ENCODE data around the gene MRPL55.

The MRPL55 gene

DNA sequence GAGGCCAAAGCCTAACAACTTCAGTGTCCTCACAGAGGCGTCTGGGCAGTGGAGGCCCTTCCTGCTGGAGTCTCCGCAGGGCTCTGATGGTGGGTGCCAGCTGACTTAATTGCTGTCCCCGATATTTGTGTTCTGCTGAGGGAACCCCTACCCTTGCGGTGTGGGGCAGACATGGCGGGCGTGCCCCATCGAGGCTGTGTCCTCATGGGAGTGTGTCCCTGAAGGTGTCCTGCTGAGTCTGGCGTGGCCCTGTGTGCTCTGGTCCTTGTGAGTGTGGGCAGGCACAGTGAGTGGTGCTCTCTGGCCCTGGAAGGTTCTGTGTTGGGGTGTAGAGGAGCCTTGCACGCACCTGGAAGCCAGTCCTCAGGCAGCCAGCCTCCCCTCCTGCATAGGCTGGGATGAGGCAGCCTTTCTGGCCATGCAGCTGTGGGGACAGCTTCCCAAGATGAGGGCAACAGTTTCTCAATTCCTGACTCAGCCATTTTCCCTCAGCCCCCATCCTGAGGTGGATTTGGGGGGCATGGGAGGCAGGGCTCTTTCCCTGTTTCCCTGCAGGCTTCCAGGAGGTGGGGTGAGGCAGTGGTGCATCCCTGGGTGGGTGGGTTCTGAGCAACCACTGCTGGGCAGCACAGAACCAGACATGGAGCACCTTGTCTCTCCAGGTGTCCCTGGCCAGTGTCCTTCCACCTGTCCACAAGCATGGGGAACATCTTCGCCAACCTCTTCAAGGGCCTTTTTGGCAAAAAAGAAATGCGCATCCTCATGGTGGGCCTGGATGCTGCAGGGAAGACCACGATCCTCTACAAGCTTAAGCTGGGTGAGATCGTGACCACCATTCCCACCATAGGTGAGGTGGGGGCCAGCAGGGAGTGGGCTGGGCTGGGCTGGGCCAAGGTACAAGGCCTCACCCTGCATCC, 12.4 kb downstream of the MRPL55 start:
- DNase-seq (ENCODE audit: low read depth in 1 of 2, low spot score in 1 of 2), result no peak

GRCh38 chr1:228095938-228096337, 13.2 kb downstream of the MRPL55 start:
- no peak overlapping the region for H3K4me3 ChIP-seq (replicated peaks; ENCODE audit: insufficient read depth, low read length)
- no peak for TF ChIP-seq POLR2AphosphoS5 (IDR thresholded peaks at IDR 0.05; ENCODE audit: low read depth)
- no peak for TF ChIP-seq GABPA (IDR thresholded peaks at IDR 0.05; ENCODE audit: low read depth)
- no peak for TF ChIP-seq SPI1 (IDR thresholded peaks at IDR 0.05; ENCODE audit: borderline replicate concordance, low read depth)
- TF ChIP-seq, protein P1, sequence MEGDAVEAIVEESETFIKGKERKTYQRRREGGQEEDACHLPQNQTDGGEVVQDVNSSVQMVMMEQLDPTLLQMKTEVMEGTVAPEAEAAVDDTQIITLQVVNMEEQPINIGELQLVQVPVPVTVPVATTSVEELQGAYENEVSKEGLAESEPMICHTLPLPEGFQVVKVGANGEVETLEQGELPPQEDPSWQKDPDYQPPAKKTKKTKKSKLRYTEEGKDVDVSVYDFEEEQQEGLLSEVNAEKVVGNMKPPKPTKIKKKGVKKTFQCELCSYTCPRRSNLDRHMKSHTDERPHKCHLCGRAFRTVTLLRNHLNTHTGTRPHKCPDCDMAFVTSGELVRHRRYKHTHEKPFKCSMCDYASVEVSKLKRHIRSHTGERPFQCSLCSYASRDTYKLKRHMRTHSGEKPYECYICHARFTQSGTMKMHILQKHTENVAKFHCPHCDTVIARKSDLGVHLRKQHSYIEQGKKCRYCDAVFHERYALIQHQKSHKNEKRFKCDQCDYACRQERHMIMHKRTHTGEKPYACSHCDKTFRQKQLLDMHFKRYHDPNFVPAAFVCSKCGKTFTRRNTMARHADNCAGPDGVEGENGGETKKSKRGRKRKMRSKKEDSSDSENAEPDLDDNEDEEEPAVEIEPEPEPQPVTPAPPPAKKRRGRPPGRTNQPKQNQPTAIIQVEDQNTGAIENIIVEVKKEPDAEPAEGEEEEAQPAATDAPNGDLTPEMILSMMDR (IDR thresholded peaks at IDR 0.05; ENCODE audit: insufficient read depth, low read length), result no peak
- no peak for TF ChIP-seq REST (IDR thresholded peaks at IDR 0.05; ENCODE audit: insufficient replicate concordance, low read depth)
- no peak for DNase-seq (ENCODE audit: low read depth in 1 of 2, low spot score in 1 of 2)
- no peak overlapping the region for H3K27ac ChIP-seq (replicated peaks)
- no peaks in the 10 kb centered on the region for H3K27me3 ChIP-seq (ENCODE audit: insufficient read depth, poor library complexity, severe bottlenecking)

More for the DNA sequence above, 12.4 kb downstream of the MRPL55 start:
- Histone ChIP-seq H3K4me3 (replicated peaks; ENCODE audit: insufficient read depth, low read length) (no peak overlapping the region), H3K27ac (replicated peaks) (no peak overlapping the region), H3K27me3 (ENCODE audit: insufficient read depth, poor library complexity, severe bottlenecking) (no peaks in the 10 kb centered on the region)
- TF ChIP-seq POLR2AphosphoS5 (IDR thresholded peaks at IDR 0.05; ENCODE audit: low read depth), result no peak
- no peak for TF ChIP-seq SPI1 (IDR thresholded peaks at IDR 0.05; ENCODE audit: borderline replicate concordance, low read depth)
- TF ChIP-seq GABPA (IDR thresholded peaks at IDR 0.05; ENCODE audit: low read depth), result no peak
- TF ChIP-seq REST (IDR thresholded peaks at IDR 0.05; ENCODE audit: insufficient replicate concordance, low read depth), result no peak
- TF ChIP-seq, protein P1 (IDR thresholded peaks at IDR 0.05; ENCODE audit: insufficient read depth, low read length), result no peak

- no peak for TF ChIP-seq GABPA (IDR thresholded peaks at IDR 0.05; ENCODE audit: low read depth)
- TF ChIP-seq SPI1 (IDR thresholded peaks at IDR 0.05; ENCODE audit: borderline replicate concordance, low read depth), result no peak
- no peak for TF ChIP-seq POLR2AphosphoS5 (IDR thresholded peaks at IDR 0.05; ENCODE audit: low read depth)
- Histone ChIP-seq H3K27ac (replicated peaks) (no peak overlapping the region), H3K27me3 (ENCODE audit: insufficient read depth, poor library complexity, severe bottlenecking) (no peaks in the 10 kb centered on the region), H3K4me3 (replicated peaks; ENCODE audit: insufficient read depth, low read length) (no peak overlapping the region)
- no peak for DNase-seq (ENCODE audit: low read depth in 1 of 2, low spot score in 1 of 2)
Measured at GRCh38 chr1:228095161-228095560, 13.9 kb downstream of the MRPL55 start.

GRCh38 chr1:228094432-228095016, 14.6 kb downstream of the MRPL55 start:
- no peak overlapping the region for H3K27ac ChIP-seq (replicated peaks)
- no peak overlapping the region for H3K4me3 ChIP-seq (replicated peaks; ENCODE audit: insufficient read depth, low read length)
- no peaks in the 10 kb centered on the region for H3K27me3 ChIP-seq (ENCODE audit: insufficient read depth, poor library complexity, severe bottlenecking)
- TF ChIP-seq GABPA (IDR thresholded peaks at IDR 0.05; ENCODE audit: low read depth) (no peak), REST (IDR thresholded peaks at IDR 0.05; ENCODE audit: insufficient replicate concordance, low read depth) (no peak), SPI1 (IDR thresholded peaks at IDR 0.05; ENCODE audit: borderline replicate concordance, low read depth) (no peak)
- TF ChIP-seq, protein P1 (IDR thresholded peaks at IDR 0.05; ENCODE audit: insufficient read depth, low read length), result no peak
- no peak for DNase-seq (ENCODE audit: low read depth in 1 of 2, low spot score in 1 of 2)
